Muscle of leg (tissue), 11 donors: ENCODE results near the gene JPT1. TPM values are rescaled to one million over a fixed set of nuclear protein-coding genes. Genes with fewer than 3 reads are reported as not detected.

ENCODE experiments used
- DNase-seq: peaks from one replicate; pipeline ENCODE4 v3.0.0; 2013
- H3K27ac ChIP-seq: one replicate; pipeline ENCODE4 v1.5.1; 2013; ENCODE audit warnings: mild to moderate bottlenecking, low read length, control low read depth
- H3K27me3 ChIP-seq: one replicate; pipeline ENCODE4 v1.6.1; 2013; ENCODE audit warnings: low read length; ENCODE audit not compliant: control insufficient read depth, insufficient read depth
- H3K36me3 ChIP-seq: one replicate; pipeline ENCODE4 v1.6.1; 2013; ENCODE audit warnings: low read length; ENCODE audit not compliant: control insufficient read depth, insufficient read depth
- H3K4me1 ChIP-seq: one replicate; pipeline ENCODE4 v1.6.1; 2013; ENCODE audit warnings: low read length; ENCODE audit not compliant: control insufficient read depth, insufficient read depth
- H3K4me3 ChIP-seq: one replicate; pipeline ENCODE4 v1.5.1; 2013; ENCODE audit warnings: low read length, control low read depth
- H3K9me3 ChIP-seq: replicated peaks from 2 replicates; pipeline ENCODE4 v1.6.1; 2013; ENCODE audit warnings: low read depth, low read length; ENCODE audit not compliant: control insufficient read depth
- WGBS: methylation state at CpG from one replicate; pipeline ENCODE4 v1.1.5; 2013; ENCODE audit warnings: missing lambda C conversion rate; ENCODE audit not compliant: insufficient coverage; 5-methylcytosine and 5-hydroxymethylcytosine counted together
- polyA plus RNA-seq, 8 donors: library from polyadenylated mRNA; unstranded; fragments of 120-200 nt; gene quantifications; one replicate each; pipeline versions ENCODE4 v1.2.1 to v1.2.3, GENCODE V29; 2013; ENCODE audit warnings: inconsistent platforms in 1 of 8, low replicate concordance in 1 of 8; ENCODE audit not compliant: insufficient read length in 8 of 8, insufficient read depth in 1 of 8
- total RNA-seq: library from RNA; stranded (reverse); fragments of 120-200 nt; gene quantifications from one replicate; pipeline ENCODE4 v1.2.4, GENCODE V29; 2013

The JPT1 gene
- total and polyA plus RNA-seq, 9 donors, result 138 to 361 (median 292) TPM

DNA sequence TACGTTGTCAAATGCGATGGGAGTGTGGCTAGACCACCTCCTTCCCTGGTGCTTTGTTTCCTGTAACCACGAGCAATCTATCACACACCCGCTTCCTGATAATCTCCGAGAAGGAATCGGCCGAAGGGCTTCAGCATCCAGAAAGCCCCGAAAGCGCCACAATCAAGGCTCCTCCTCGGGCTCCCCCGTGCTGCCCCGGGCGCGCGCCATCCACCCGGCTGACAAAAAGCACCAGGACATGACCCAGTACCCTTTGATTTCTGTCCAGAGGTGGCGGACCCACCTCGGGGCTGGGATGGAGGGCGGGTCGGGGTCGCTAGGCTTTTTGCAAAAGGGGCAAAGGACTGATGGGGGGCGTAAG lies 45.3 kb downstream of the JPT1 start:
- DNase-seq, result no peak
- H3K27ac ChIP-seq, result no peak overlapping the region
- peaks cover 8% of the 10 kb centered on the region for H3K36me3 ChIP-seq
- WGBS, result 4% methylated on average over 21 of the region's 22 CpGs
- peaks cover 7% of the 10 kb centered on the region for H3K27me3 ChIP-seq
- peaks cover 23% of the 10 kb centered on the region for H3K4me1 ChIP-seq
- peak overlapping the region; percentile 84 for H3K4me3 ChIP-seq
- no peaks in the 10 kb centered on the region for H3K9me3 ChIP-seq

GRCh38 chr17:75108193-75108592 lies 46.1 kb downstream of the JPT1 start:
- WGBS, result 43% methylated on average over 1 of the region's 2 CpGs
- Histone ChIP-seq H3K27me3 (peaks cover 7% of the 10 kb centered on the region), H3K36me3 (peaks cover 13% of the 10 kb centered on the region), H3K9me3 (no peaks in the 10 kb centered on the region), H3K27ac (no peak overlapping the region), H3K4me1 (peaks cover 18% of the 10 kb centered on the region), H3K4me3 (no peak overlapping the region)
- no peak for DNase-seq

- Histone ChIP-seq H3K4me3 (no peak overlapping the region), H3K27ac (no peak overlapping the region), H3K36me3 (peaks cover 17% of the 10 kb centered on the region), H3K9me3 (no peaks in the 10 kb centered on the region), H3K4me1 (peaks cover 10% of the 10 kb centered on the region), H3K27me3 (peaks cover 7% of the 10 kb centered on the region)
- 56% methylated on average over 11 of the region's 20 CpGs for WGBS
- DNase-seq, result no peak
These were observed 48.9 kb downstream of the JPT1 start for GRCh38 chr17:75105126-75106080.

- Histone ChIP-seq H3K4me3 (no peak overlapping the region), H3K4me1 (peaks cover under 1% of the 10 kb centered on the region), H3K27me3 (peaks cover 5% of the 10 kb centered on the region), H3K9me3 (no peaks in the 10 kb centered on the region), H3K27ac (no peak overlapping the region), H3K36me3 (peaks cover 26% of the 10 kb centered on the region)
- DNase-seq, result no peak
- 86% methylated on average over 10 of the region's 14 CpGs for WGBS
These were observed 50.4 kb downstream of the JPT1 start for GRCh38 chr17:75103601-75104554.

DNA sequence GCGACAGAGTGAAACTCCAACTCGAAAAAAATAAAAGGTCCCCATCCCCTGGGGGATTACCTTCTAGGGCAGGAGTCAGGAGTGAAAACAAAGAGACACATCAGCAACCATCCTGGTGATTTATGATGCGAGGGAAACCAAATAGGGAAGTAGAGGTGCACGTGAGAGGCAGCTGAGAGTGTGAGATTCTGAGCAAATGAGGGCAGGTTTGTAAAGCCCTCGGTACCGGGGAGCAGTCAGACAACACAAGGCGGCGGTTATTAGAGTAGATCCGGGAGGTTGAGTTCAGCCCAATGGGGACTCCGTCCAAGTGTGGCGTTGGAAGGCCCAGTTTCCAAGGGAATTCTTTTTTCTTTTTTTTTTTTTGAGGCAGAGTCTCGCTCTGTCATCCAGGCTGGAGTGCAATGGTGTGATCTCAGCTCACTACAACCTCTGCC lies 51.9 kb downstream of the JPT1 start:
- H3K4me3 ChIP-seq, result no peak overlapping the region
- no peaks in the 10 kb centered on the region for H3K4me1 ChIP-seq
- no peak overlapping the region for H3K27ac ChIP-seq
- peaks cover 29% of the 10 kb centered on the region for H3K36me3 ChIP-seq
- WGBS, result 64% methylated on average over 8 of the region's 12 CpGs
- DNase-seq, result peak; percentile 53
- H3K9me3 ChIP-seq, result no peaks in the 10 kb centered on the region
- H3K27me3 ChIP-seq, result no peaks in the 10 kb centered on the region

DNA sequence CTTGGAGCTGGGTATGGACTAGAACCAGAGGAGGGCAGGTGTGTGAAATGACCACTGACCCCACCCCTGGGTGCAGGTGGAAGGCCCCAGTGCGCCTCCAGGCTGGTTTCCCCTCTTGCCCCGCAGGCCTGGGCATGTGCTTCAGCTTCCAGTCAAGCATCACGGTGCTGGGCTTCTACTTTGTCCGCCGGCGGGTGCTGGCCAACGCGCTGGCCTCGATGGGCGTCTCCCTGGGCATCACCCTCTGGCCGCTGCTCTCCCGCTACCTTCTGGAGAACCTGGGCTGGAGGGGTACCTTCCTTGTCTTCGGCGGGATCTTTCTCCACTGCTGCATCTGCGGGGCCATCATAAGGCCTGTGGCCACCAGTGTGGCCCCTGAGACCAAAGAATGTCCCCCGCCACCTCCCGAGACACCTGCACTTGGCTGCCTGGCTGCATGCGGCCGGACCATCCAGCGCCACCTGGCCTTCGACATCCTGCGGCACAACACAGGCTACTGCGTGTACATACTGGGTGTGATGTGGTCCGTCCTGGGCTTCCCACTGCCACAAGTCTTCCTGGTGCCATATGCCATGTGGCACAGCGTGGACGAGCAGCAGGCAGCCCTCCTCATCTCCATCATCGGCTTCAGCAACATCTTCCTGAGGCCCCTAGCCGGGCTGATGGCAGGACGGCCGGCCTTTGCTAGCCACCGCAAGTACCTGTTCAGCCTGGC lies 54.3 kb downstream of the JPT1 start:
- Histone ChIP-seq H3K4me1 (no peaks in the 10 kb centered on the region), H3K27me3 (no peaks in the 10 kb centered on the region), H3K4me3 (no peak overlapping the region), H3K27ac (no peak overlapping the region), H3K36me3 (peaks cover 25% of the 10 kb centered on the region), H3K9me3 (no peaks in the 10 kb centered on the region)
- WGBS, result 96% methylated on average over 29 of the region's 31 CpGs
- no peak for DNase-seq

- H3K9me3 ChIP-seq, result no peaks in the 10 kb centered on the region
- H3K27ac ChIP-seq, result no peak overlapping the region
- H3K27me3 ChIP-seq, result no peaks in the 10 kb centered on the region
- H3K4me1 ChIP-seq, result no peaks in the 10 kb centered on the region
- WGBS, result 84% methylated on average over 7 of the region's 7 CpGs
- no peak overlapping the region for H3K4me3 ChIP-seq
- peaks cover 19% of the 10 kb centered on the region for H3K36me3 ChIP-seq
- no peak for DNase-seq
These were observed 55.5 kb downstream of the JPT1 start for GRCh38 chr17:75098861-75099260.

DNA sequence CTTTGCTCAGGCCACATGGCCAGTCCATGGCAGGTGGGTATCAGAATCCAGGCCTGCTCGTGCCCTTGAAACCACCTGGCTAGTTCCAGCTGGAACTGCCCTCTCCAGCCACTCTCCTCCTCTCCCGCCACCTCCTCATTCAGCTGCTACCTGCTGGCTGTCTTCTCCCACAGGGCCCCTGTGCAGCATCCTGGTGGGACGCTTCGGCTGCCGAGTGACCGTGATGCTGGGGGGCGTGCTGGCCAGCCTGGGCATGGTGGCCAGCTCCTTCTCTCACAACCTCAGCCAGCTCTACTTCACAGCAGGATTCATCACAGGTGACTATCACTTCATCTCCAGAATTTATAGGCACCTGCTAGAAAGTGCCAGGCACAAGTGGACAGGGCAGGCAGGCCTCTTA lies 56.4 kb downstream of the JPT1 start:
- no peaks in the 10 kb centered on the region for H3K27me3 ChIP-seq
- H3K36me3 ChIP-seq, result peaks cover 18% of the 10 kb centered on the region
- no peak for DNase-seq
- 96% methylated on average over 7 of the region's 7 CpGs for WGBS
- no peak overlapping the region for H3K27ac ChIP-seq
- H3K4me3 ChIP-seq, result no peak overlapping the region
- no peaks in the 10 kb centered on the region for H3K9me3 ChIP-seq
- peaks cover 5% of the 10 kb centered on the region for H3K4me1 ChIP-seq

DNA sequence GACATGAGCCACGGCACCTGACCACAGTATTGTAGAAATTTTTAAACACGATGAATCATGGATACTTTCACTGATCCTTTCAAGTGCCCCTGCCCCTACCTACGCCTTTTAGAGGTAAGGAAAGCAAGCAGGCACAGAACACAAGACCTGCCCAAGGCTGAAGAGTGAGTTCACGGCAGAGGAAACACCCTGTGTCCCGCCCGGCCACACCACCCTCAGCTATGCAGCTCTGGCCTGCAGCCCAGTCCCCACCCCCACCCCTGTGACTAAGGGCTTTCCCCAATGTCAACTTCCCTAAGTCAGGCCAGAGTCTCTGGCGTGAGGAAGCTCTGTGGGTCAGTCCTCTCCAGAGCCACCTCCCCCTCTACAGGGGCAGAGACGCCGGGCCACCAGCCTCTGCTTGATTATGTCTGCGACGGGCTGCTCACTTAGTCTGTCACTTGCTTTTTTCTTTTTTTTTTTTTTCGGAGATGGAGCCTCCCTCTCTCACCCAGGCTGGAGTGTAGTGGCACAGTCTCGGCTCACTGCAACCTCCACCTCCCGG lies 58.2 kb downstream of the JPT1 start:
- peaks cover 18% of the 10 kb centered on the region for H3K36me3 ChIP-seq
- no peaks in the 10 kb centered on the region for H3K27me3 ChIP-seq
- peaks cover 12% of the 10 kb centered on the region for H3K4me1 ChIP-seq
- DNase-seq, result peak; percentile 73
- no peaks in the 10 kb centered on the region for H3K9me3 ChIP-seq
- no peak overlapping the region for H3K4me3 ChIP-seq
- 77% methylated on average over 4 of the region's 14 CpGs for WGBS
- no peak overlapping the region for H3K27ac ChIP-seq
